ENCODE results near the gene GNAL.

The GNAL gene

DNA sequence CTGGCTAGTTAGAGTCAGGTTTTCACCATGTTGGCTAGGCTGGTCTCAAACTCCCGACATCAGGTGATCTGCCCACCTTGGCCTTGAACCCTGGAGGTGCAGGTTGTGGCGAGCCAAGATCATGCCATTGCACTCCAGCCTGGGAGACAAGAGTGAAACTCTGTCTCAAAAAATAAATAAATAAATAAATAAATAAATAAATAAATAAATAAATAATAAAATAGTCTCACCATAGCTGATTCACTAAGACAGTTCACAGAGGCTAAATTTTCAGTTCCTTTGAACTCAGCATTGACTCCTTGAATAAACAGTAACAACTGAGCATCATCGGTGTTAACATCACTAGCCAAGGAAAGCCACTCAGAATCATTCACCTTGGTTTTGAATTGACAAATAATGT is 32.7 kb downstream of the GNAL start (continued):
- TF ChIP-seq ARNTL (CRISPR knock-in tag; IDR thresholded peaks at IDR 0.05; ENCODE audit: borderline replicate concordance, low read depth) (no peak), ZC3H10 (CRISPR knock-in tag; IDR thresholded peaks at IDR 0.05) (no peak)

DNA sequence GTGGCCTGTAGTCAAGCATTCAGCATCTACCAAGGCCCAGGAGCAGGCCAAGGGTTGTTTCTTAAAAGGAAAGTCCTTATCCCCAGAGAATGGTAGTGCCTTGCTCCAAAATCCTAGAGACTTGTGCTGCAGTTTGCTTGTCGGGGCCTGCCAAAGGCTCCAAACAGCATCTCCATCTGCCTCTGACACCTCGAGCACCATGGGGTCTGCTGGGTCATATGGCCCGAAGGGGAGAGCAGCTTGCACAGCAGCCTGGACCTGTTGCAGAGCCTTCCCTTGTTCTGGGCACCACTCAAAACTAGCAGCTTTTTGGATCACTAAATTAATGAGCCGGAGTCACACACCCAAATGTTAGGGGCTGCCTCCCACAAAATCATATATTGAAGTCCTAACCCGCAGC is 35.7 kb downstream of the GNAL start:
- no peak for ATAC-seq
- TF ChIP-seq OSR1 (CRISPR knock-in tag; IDR thresholded peaks at IDR 0.05) = no peak

DNA sequence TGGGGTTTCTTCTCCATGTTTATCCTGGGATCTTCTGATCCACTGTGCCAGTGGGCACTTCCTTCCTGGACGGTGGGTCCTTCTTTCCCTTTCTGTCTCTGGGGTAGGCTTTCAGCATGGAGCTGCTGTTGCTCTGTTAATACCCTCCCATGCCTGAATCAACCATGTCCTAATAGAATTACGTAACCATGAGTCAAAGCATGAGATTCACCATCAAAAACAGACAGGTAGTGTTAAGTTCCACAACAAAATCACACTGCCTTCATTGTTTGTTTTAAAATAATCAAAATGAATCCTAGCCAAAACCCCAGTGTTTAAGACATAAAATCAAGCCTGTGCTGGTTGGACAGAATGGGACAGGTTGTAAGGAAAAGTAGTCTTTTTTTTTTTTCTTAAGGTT is 37.5 kb downstream of the GNAL start:
- no peak for ATAC-seq
- TF ChIP-seq ZFP30 (CRISPR knock-in tag; IDR thresholded peaks at IDR 0.05) = no peak

DNA sequence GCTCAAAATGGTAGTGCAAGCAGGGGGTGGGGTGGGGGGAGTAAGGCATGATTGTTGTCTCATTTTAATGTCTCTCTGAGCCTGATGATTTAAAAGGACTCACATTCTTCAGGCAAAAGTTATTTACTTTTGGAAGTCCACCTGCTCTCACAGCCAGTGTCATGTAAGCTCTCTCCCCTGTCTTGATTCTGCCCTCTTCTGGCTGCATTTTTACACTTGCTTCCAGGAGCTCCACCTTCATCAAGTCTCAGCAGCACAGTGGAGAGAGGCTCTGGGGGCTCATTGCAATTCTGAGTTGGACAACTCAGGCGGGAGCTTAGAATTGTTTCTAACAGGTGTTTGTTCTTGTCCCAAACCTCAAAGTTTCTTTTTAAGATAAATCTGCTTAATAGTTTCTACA is 39.2 kb downstream of the GNAL start:
- TF ChIP-seq ESRRG (CRISPR knock-in tag; IDR thresholded peaks at IDR 0.05) (no peak), ZC3H10 (CRISPR knock-in tag; IDR thresholded peaks at IDR 0.05) (no peak), RARB (CRISPR knock-in tag; IDR thresholded peaks at IDR 0.05) (no peak), GLIS3 (CRISPR knock-in tag; IDR thresholded peaks at IDR 0.05) (no peak), ARNTL (CRISPR knock-in tag; IDR thresholded peaks at IDR 0.05; ENCODE audit: borderline replicate concordance, low read depth) (no peak), TOX (CRISPR knock-in tag; IDR thresholded peaks at IDR 0.05; ENCODE audit: borderline replicate concordance) (no peak), OSR1 (CRISPR knock-in tag; IDR thresholded peaks at IDR 0.05) (no peak), BACH2 (CRISPR knock-in tag; IDR thresholded peaks at IDR 0.05; ENCODE audit: borderline replicate concordance) (no peak)
- TF ChIP-seq, protein P1, sequence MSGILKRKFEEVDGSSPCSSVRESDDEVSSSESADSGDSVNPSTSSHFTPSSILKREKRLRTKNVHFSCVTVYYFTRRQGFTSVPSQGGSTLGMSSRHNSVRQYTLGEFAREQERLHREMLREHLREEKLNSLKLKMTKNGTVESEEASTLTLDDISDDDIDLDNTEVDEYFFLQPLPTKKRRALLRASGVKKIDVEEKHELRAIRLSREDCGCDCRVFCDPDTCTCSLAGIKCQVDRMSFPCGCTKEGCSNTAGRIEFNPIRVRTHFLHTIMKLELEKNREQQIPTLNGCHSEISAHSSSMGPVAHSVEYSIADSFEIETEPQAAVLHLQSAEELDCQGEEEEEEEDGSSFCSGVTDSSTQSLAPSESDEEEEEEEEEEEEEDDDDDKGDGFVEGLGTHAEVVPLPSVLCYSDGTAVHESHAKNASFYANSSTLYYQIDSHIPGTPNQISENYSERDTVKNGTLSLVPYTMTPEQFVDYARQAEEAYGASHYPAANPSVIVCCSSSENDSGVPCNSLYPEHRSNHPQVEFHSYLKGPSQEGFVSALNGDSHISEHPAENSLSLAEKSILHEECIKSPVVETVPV (CRISPR knock-in tag; IDR thresholded peaks at IDR 0.05) = no peak
- TF ChIP-seq, protein P2, sequence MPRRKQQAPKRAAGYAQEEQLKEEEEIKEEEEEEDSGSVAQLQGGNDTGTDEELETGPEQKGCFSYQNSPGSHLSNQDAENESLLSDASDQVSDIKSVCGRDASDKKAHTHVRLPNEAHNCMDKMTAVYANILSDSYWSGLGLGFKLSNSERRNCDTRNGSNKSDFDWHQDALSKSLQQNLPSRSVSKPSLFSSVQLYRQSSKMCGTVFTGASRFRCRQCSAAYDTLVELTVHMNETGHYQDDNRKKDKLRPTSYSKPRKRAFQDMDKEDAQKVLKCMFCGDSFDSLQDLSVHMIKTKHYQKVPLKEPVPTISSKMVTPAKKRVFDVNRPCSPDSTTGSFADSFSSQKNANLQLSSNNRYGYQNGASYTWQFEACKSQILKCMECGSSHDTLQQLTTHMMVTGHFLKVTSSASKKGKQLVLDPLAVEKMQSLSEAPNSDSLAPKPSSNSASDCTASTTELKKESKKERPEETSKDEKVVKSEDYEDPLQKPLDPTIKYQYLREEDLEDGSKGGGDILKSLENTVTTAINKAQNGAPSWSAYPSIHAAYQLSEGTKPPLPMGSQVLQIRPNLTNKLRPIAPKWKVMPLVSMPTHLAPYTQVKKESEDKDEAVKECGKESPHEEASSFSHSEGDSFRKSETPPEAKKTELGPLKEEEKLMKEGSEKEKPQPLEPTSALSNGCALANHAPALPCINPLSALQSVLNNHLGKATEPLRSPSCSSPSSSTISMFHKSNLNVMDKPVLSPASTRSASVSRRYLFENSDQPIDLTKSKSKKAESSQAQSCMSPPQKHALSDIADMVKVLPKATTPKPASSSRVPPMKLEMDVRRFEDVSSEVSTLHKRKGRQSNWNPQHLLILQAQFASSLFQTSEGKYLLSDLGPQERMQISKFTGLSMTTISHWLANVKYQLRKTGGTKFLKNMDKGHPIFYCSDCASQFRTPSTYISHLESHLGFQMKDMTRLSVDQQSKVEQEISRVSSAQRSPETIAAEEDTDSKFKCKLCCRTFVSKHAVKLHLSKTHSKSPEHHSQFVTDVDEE (CRISPR knock-in tag; IDR thresholded peaks at IDR 0.05) = no peak
- TF ChIP-seq, protein P3, sequence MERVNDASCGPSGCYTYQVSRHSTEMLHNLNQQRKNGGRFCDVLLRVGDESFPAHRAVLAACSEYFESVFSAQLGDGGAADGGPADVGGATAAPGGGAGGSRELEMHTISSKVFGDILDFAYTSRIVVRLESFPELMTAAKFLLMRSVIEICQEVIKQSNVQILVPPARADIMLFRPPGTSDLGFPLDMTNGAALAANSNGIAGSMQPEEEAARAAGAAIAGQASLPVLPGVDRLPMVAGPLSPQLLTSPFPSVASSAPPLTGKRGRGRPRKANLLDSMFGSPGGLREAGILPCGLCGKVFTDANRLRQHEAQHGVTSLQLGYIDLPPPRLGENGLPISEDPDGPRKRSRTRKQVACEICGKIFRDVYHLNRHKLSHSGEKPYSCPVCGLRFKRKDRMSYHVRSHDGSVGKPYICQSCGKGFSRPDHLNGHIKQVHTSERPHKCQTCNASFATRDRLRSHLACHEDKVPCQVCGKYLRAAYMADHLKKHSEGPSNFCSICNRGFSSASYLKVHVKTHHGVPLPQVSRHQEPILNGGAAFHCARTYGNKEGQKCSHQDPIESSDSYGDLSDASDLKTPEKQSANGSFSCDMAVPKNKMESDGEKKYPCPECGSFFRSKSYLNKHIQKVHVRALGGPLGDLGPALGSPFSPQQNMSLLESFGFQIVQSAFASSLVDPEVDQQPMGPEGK (CRISPR knock-in tag; IDR thresholded peaks at IDR 0.05; ENCODE audit: borderline replicate concordance) = no peak
- no peak for ATAC-seq

DNA sequence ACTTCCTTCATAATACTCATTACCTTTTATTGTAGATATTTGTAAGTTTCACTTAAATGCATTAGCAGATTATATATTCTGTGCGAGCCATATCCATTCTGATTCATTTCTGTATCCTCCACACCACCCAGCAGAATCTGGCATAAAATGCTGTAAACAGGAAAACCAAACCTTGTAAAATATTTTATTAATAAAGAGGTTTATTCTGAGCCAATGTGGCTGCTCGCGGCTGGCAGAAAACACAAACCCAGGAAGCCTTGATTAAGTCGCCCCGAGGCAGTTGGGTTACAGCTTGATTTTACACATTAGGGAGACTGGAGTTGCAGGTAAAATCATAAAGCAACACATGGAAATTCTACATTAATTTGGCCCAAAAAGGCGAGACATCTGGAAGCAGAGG is 40.5 kb downstream of the GNAL start:
- ATAC-seq = no peak
- TF ChIP-seq RARB (CRISPR knock-in tag; IDR thresholded peaks at IDR 0.05) (no peak), TCF4 (CRISPR knock-in tag; IDR thresholded peaks at IDR 0.05; ENCODE audit: borderline replicate concordance) (no peak), ARNTL (CRISPR knock-in tag; IDR thresholded peaks at IDR 0.05; ENCODE audit: borderline replicate concordance, low read depth) (no peak), ZNF565 (CRISPR knock-in tag; conservative IDR thresholded peaks at IDR 0.05; ENCODE audit: low read depth) (no peak), ZNF70 (CRISPR knock-in tag; IDR thresholded peaks at IDR 0.05) (no peak), ZFP30 (CRISPR knock-in tag; IDR thresholded peaks at IDR 0.05) (no peak), ESRRG (CRISPR knock-in tag; IDR thresholded peaks at IDR 0.05) (no peak), ZFP3 (CRISPR knock-in tag; IDR thresholded peaks at IDR 0.05) (no peak), TOX (CRISPR knock-in tag; IDR thresholded peaks at IDR 0.05; ENCODE audit: borderline replicate concordance) (no peak)
- TF ChIP-seq, protein P3 (CRISPR knock-in tag; IDR thresholded peaks at IDR 0.05; ENCODE audit: borderline replicate concordance) = no peak
- TF ChIP-seq, protein P4, sequence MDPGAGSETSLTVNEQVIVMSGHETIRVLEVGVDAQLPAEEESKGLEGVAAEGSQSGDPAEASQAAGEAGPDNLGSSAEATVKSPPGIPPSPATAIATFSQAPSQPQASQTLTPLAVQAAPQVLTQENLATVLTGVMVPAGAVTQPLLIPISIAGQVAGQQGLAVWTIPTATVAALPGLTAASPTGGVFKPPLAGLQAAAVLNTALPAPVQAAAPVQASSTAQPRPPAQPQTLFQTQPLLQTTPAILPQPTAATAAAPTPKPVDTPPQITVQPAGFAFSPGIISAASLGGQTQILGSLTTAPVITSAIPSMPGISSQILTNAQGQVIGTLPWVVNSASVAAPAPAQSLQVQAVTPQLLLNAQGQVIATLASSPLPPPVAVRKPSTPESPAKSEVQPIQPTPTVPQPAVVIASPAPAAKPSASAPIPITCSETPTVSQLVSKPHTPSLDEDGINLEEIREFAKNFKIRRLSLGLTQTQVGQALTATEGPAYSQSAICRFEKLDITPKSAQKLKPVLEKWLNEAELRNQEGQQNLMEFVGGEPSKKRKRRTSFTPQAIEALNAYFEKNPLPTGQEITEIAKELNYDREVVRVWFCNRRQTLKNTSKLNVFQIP (CRISPR knock-in tag; IDR thresholded peaks at IDR 0.05; ENCODE audit: borderline replicate concordance, low read depth) = no peak
